ENCODE data around the gene SLC7A11.

Gene SLC7A11

DNA sequence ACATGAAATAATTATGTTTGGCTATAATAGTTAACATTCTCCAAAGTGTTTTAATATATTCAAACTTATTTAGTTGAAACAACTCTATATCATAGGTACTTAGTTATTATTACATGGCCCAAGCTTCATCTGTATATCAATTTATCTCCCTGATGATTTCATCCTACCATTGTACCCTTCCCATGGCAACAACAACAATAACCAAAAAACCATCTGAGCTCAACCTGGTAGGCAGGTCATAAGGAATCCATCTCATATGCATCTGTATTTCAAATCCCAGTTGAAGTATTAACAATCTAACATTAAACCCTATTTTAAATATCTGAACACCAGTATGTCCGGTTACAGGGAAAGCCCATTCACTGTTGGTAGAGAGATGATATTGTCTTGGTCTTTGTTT, 33.1 kb upstream of the SLC7A11 start:
- TF ChIP-seq, protein P1, sequence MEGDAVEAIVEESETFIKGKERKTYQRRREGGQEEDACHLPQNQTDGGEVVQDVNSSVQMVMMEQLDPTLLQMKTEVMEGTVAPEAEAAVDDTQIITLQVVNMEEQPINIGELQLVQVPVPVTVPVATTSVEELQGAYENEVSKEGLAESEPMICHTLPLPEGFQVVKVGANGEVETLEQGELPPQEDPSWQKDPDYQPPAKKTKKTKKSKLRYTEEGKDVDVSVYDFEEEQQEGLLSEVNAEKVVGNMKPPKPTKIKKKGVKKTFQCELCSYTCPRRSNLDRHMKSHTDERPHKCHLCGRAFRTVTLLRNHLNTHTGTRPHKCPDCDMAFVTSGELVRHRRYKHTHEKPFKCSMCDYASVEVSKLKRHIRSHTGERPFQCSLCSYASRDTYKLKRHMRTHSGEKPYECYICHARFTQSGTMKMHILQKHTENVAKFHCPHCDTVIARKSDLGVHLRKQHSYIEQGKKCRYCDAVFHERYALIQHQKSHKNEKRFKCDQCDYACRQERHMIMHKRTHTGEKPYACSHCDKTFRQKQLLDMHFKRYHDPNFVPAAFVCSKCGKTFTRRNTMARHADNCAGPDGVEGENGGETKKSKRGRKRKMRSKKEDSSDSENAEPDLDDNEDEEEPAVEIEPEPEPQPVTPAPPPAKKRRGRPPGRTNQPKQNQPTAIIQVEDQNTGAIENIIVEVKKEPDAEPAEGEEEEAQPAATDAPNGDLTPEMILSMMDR (IDR thresholded peaks at IDR 0.05; ENCODE audit: control extremely low read depth, extremely low read depth, low read depth, missing control alignments) = no peak
- POLR2A ChIA-PET = no interaction called here

DNA sequence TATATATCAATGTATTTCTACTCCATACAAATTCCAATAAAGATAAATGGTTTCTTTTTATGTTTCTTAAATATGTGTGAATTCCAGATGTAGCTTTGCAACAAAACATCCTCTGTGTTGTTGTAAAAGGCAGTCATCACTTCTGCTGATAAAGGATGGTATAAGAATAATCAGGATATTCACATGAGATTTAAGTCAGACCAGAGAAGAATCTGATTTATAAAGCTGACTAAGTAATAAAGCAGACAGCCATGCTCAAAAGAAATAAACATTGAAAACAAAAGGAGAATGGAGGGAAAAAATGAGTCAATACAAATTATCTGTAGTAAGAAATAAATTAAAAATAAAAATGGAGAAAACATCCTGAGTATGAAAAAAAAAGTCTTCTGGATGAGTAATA, 27.0 kb upstream of the SLC7A11 start:
- POLR2A ChIA-PET = no interaction called here
- DNase-seq (ENCODE audit: extremely low spot score) = no peak
- CTCF ChIA-PET = no interaction called here
- TF ChIP-seq, protein P1 (IDR thresholded peaks at IDR 0.05; ENCODE audit: control extremely low read depth, extremely low read depth, low read depth, missing control alignments) = no peak

More for the DNA sequence above, 33.1 kb upstream of the SLC7A11 start:
- DNase-seq (ENCODE audit: extremely low spot score) = no peak
- CTCF ChIA-PET = no interaction called here

DNA sequence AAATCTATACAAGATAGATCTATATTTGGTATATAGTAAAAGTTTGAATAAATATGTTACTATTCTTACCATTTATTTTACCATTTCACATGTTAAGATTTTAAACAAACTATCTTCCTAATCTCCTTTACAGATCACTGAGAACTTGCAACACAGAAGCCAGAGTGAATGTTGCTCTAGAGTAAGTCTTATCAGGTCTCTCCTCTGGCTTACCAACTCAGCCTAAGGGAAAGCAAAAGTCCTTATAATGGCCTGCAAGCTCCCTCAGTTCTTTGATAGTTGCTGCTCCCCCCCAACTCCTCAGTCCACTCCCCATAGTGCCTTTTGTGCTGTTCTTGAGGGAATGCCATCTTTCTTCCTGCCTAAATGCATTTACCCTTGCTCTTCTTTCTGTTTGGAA, 25.7 kb upstream of the SLC7A11 start:
- CTCF ChIA-PET = no interaction called here
- POLR2A ChIA-PET = no interaction called here
- TF ChIP-seq, protein P1 (IDR thresholded peaks at IDR 0.05; ENCODE audit: control extremely low read depth, extremely low read depth, low read depth, missing control alignments) = no peak
- DNase-seq (ENCODE audit: extremely low spot score) = no peak

DNA sequence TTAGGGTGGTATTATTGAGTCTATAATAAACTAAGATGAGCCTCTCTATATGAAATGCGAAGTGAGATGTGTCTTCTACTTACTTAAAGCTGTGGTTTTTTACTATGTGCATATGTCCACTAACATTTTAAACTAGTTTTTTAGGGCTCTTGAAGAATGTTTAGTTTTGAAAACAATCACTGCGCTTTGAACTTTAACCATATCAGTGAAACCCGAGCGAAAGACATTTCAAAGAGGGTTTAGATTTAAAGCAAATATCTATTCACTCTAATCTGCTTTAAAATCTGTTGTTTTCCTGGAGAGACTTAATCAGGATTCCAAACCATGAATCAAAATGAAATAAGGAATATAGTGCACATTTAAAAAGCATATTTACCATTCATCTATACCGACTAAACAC, 24.8 kb upstream of the SLC7A11 start:
- TF ChIP-seq, protein P1 (IDR thresholded peaks at IDR 0.05; ENCODE audit: control extremely low read depth, extremely low read depth, low read depth, missing control alignments) = no peak
- ChIA-PET POLR2A (no interaction called here), CTCF (no interaction called here)
- DNase-seq (ENCODE audit: extremely low spot score) = no peak

DNA sequence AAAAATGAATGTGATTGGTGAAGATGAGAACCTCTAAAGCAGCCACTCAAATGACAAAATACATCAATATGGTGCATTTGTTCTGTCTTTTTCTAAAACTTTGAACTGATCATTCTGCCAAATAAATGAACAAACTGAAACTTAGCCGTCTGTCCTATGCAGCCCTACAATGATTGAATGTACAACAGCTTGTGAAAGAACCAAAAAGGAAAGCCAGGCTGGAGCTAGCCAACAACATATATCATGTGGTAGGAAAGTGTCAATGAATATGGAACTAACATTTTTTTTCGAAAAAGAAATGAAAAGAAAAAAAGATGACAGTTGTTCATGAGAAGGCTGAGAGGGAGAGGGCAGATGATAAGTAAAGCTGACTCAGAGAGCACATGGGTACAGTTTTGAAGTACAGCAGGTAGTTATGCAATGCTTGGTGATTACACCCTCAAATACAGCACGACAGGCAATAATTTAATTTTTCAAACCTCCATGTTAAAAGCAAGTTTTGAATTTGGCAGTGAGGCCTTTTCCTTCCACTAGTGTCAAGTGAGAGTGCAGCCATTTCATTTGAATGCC, 21.2 kb upstream of the SLC7A11 start:
- CTCF ChIA-PET = no interaction called here
- TF ChIP-seq, protein P1 (IDR thresholded peaks at IDR 0.05; ENCODE audit: control extremely low read depth, extremely low read depth, low read depth, missing control alignments) = no peak
- no peak for DNase-seq (ENCODE audit: extremely low spot score)
- POLR2A ChIA-PET = no interaction called here

DNA sequence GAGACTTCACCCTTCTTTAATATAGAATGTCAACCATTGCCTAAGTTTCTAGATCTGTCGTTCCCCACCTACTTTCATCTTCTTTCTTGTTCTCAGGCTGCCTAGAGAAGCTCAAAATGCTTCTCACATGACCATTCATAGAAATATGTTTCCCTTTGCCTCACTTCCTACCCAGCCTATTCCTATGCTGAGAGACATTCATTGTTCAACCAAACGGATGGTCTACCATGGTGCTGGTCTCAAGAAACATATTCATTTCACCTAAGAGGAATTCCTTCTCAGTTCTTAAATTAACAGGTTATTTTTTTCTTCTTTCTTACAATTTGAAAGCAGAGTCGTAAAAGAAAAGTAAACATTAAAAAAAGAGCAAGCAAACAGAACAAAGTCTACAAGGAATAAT, 20.3 kb upstream of the SLC7A11 start:
- ChIA-PET POLR2A (no interaction called here), CTCF (no interaction called here)

More for the DNA sequence above, 20.3 kb upstream of the SLC7A11 start:
- TF ChIP-seq, protein P1 (IDR thresholded peaks at IDR 0.05; ENCODE audit: control extremely low read depth, extremely low read depth, low read depth, missing control alignments) = no peak
- no peak for DNase-seq (ENCODE audit: extremely low spot score)

All from GM10248 (cell line).